Measurements from ENCODE around the gene GPR152. TPM values are rescaled to one million over a fixed set of nuclear protein-coding genes. Genes with fewer than 3 reads are reported as not detected.

GPR152 gene
- total RNA-seq, 1 experiment from 2014 or later = not detected

- CTCF ChIA-PET = interaction anchor here (1.3 kb wide), 1 partner anchor 22 kb away, joined by 5 read pairs; the partner anchor contains the start of gene PPP1CA
- no peaks in the 10 kb centered on the region for H3K27me3 ChIP-seq (ENCODE audit: insufficient read depth, low read length)
- H3K9ac ChIP-seq (ENCODE audit: low read length) = no peak overlapping the region
- intact Hi-C loops (cut with micrococcal nuclease) = no loop called here
- peaks cover 11 to 31% of the 10 kb centered on the region in 2 experiments; a peak in 3 of 4 replicates for H3K4me1 ChIP-seq (ENCODE audit: control insufficient read depth in 1 of 2, insufficient read depth in 2 of 2, low read length in 2 of 2)
- peaks cover 8% of the 10 kb centered on the region for H3K79me2 ChIP-seq (ENCODE audit: insufficient read depth, low read length)
- H2AFZ ChIP-seq (ENCODE audit: low read depth, low read length, poor library complexity, severe bottlenecking) = no peak overlapping the region
- POLR2A ChIA-PET = no interaction called here
- no peaks in the 10 kb centered on the region for H4K20me1 ChIP-seq (ENCODE audit: insufficient read depth)
- H3K4me3 ChIP-seq (replicated peaks in 1 of 2; ENCODE audit: low read depth in 1 of 2, low read length in 2 of 2) = no peak overlapping the region
- ATAC-seq (no peak), DNase-seq (ENCODE audit: low read depth, low spot score) (no peak)
- no peaks in the 10 kb centered on the region for H3K9me3 ChIP-seq (ENCODE audit: control insufficient read depth in 1 of 2, insufficient read depth in 1 of 2, low read depth in 1 of 2, low read length in 2 of 2)
- BruUV-seq (replicated peaks) = no TSS peak
- H3K36me3 ChIP-seq (ENCODE audit: control insufficient read depth in 1 of 2, insufficient read depth in 2 of 2, low read length in 2 of 2) = no peaks in the 10 kb centered on the region
- TF ChIP-seq JUND (IDR thresholded peaks at IDR 0.05) (no peak), TCF7L2 (IDR thresholded peaks at IDR 0.05; ENCODE audit: borderline replicate concordance, extremely low read depth, insufficient read depth, insufficient read length) (no peak), SP1 (IDR thresholded peaks at IDR 0.05; ENCODE audit: low read depth) (no peak), ELF1 (IDR thresholded peaks at IDR 0.05; ENCODE audit: borderline replicate concordance, low read depth) (no peak), SRF (IDR thresholded peaks at IDR 0.05; ENCODE audit: low read depth) (no peak), EZH2phosphoT487 (IDR thresholded peaks at IDR 0.05; ENCODE audit: borderline replicate concordance) (no peak), FOSL1 (IDR thresholded peaks at IDR 0.05; ENCODE audit: low read depth) (no peak), YY1 (IDR thresholded peaks at IDR 0.05; ENCODE audit: extremely low read depth, insufficient replicate concordance, low read depth, low read length) (no peak), ATF3 (IDR thresholded peaks at IDR 0.05) (no peak)
- TF ChIP-seq, protein P1, sequence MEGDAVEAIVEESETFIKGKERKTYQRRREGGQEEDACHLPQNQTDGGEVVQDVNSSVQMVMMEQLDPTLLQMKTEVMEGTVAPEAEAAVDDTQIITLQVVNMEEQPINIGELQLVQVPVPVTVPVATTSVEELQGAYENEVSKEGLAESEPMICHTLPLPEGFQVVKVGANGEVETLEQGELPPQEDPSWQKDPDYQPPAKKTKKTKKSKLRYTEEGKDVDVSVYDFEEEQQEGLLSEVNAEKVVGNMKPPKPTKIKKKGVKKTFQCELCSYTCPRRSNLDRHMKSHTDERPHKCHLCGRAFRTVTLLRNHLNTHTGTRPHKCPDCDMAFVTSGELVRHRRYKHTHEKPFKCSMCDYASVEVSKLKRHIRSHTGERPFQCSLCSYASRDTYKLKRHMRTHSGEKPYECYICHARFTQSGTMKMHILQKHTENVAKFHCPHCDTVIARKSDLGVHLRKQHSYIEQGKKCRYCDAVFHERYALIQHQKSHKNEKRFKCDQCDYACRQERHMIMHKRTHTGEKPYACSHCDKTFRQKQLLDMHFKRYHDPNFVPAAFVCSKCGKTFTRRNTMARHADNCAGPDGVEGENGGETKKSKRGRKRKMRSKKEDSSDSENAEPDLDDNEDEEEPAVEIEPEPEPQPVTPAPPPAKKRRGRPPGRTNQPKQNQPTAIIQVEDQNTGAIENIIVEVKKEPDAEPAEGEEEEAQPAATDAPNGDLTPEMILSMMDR (IDR thresholded peaks at IDR 0.05 in 2 of 3, conservative IDR thresholded peaks at IDR 0.05 in 1 of 3; ENCODE audit: borderline replicate concordance in 1 of 3, insufficient read depth in 1 of 3, low read depth in 2 of 3, low read length in 2 of 3) = no peak
- no peaks in the 10 kb centered on the region for H3K9me2 ChIP-seq (ENCODE audit: insufficient read depth)
- no peak overlapping the region for H3K4me2 ChIP-seq (ENCODE audit: low read length)
- H3K27ac ChIP-seq (ENCODE audit: low read depth, low read length) = no peak overlapping the region
- RAD21 ChIA-PET (ENCODE audit: low non-redundant PET in 1 of 2, low total read pairs in 2 of 2, uncharacterized antibody in 2 of 2, unreplicated experiment in 2 of 2) = no interaction called here
Measured at GRCh38 chr11:67423891-67424613, 28.5 kb downstream of the GPR152 start.

All from HCT116 (cell line).